Kidney tubule cell (primary cell): ENCODE data around the gene PNMA1.
A peak's percentile ranks its signal among the peaks of the same experiment; 100 is the strongest.
"Not testable (repeated sequence)": the region's sequence is repeated elsewhere in the genome, so short reads cannot be mapped to it uniquely, and the experiment has no call there.

Source experiments
- DNase-seq: peaks from one replicate; pipeline ENCODE4 v3.0.0-alpha.2; 2018; ENCODE audit warnings: low spot score

The PNMA1 gene

DNA sequence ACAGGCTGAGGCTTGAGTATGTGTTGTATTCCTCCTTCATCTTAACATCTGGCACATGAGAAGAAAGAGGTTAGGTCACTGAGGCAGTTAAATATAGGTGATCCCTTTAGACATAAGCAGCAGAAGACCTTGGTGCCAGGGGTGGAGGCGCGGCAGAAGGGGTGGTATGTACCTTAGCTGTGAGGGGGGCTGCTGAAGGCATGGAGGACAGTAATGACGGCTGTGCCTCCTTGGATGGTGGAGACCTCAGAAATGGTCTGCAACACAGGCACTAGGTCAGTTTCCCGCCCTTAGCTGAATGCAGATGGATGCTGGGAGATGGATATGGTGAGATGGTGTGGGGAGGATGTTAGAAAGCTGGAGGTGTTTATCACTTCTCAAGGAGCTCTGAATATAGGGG lies 1.5 kb upstream of the PNMA1 start:
- DNase-seq: no peak

DNA sequence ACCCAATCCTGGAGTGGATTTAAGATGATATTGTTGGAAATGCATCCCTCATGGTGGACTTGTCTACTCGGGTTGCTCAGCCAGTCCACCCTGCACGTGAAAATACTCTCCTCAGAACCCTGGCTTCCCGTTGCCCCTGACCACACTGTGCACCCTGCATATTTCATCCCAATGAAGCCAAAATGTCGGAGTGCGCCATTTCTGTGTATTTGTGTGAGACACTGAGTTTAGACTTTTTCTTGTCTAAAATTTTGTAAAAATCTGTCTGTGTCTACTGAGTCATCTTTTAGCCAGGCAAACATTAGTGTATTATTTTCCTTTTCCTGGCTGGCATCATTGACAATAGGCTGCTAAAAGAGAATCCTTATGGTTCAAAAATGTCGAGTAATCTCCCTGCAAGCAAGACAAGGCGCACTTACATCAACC lies 485 bp upstream of the PNMA1 start:
- no peak for DNase-seq

DNA sequence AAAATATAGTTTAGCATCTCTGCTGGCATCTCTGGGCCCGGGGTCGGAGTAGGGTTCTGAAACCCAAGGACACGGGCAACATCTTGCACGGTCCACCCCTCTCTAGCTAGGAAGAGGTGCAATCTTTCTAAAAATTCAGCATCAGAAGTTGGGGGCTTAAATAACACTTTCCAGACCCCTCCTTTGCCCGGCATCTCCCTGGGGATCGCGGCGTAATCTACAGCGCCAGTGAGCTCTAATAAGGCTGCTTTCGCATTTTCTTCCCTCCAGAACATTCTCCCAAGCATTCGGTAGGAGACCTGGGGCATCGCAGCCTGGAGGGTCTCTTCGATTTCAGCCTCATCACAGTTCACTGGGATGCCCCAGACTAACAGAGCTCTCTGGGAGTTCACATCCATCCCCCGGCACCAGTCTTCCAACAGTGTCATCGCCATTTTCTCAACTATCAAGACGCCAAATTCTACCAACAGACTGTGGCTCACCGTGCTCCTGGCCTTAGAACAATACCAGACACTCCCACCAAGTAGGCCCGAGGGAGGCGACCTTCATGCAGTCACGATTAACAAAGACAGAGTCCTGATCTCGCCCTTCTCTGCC lies 880 bp downstream of the PNMA1 start:
- DNase-seq: no peak

DNA sequence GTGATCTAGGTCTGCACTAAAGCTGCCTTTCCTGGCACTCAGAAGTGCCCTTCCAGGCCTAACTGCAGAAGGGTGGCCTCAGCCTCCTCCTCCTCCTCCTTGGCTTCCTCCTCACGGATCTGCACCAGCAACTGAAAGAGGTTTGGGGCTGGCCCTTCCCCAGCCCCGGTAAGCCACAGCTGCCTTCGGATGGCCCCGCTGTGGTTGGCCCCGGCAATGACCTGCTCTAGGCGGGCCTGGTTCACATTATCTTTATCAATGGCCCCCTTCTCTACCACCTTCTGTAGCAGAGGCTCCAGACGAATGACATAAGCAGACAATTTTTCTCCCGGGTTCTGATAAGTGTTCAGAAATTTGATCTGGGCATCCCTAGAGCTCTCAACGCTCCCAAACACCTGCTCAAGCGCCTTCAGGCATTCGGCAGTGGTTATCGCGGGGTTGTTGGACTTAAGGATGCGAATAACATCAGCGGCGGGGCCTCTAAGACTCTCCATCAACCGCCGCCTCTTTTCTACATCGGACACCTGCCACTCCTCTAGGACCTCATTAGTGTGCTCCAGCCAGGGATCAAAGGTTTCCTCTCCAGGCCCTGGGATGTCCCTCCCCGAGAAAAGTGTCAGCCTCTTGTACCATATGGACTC lies 1.5 kb downstream of the PNMA1 start:
- peak; percentile 45 for DNase-seq

DNA sequence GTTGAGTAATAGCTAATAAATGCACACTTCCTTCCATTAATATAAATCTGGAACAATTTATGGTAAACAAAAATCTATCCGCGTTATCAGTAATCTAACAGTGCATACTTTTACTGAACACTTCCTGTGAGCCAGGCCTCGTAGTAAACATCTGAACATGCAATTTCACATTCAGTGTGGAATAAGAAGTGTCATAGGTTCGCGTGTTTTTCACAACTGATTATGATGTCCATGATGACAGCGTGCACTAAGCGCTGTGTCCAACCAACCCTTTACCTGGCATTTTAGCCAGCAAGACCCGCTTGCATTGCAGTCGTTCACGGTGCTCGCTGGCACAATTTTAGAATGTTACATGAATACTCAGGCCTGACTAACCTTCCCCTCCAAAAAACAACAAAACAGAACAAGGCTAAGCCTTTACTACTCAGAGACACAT lies 2.1 kb downstream of the PNMA1 start:
- no peak for DNase-seq

DNA sequence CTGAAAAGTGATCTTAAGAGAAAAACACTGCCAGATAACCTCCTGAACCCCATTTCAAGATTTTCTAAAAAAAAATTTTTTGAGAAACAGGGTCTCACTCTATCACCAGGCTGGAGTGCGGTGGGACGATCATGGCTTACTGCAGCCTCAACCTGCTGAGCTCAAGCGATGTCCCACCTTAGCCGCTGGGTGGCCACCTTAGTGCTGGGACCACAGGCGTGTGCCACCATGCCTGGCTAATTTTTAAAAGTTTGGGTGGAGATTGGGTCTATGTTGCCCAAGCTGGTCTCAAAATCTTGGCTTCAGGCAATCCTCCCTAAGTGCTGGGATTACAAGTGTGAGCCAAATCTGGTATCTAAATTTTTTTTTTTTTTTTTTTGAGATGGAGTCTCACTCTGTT lies 3.4 kb downstream of the PNMA1 start:
- no peak for DNase-seq

DNA sequence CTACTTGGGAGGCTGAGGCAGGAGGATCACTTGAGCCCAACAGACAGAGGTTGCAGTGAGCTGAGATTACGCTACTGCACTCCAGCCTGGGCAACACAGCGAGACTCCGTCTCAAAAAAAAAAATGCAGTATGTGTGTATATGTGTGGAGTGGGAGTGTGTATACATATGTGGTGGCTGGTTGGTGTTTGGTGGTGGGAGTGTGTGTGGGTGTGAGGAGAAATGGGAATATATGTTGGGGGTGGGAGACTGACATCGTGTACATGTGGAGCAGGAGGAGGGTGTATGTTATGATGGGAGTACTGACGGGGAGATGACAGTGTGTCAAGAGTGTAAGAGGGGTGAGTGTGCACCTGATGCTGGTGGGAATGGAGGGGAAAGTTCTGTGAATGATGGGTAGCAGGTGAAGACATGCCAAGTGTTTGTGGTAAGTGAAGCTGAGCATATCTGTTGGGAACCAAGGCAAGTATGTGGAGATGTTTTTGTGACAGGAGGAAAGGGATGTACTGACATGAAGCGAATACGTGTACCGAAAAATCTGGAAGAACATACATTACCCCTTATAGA lies 4.2 kb downstream of the PNMA1 start:
- no peak for DNase-seq

DNA sequence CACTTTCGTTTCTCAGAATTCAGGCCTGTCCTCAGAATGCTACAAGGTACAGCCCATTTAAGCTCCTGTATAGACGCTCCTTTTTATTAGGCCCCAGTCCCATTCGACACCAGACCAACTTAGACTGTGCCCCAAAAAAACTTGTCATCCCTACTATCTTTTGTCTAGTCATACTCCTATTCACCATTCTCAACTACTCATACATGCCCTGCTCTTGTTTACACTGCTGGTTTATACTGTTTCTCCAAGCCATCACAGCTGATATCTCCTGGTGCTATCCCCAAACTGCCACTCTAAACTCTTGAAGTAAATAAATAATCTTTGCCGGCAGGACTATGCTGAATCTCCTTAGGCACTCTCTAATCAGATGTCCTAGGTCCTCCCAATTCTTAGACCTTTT lies 6.1 kb downstream of the PNMA1 start:
- not testable (repeated sequence) for DNase-seq

DNA sequence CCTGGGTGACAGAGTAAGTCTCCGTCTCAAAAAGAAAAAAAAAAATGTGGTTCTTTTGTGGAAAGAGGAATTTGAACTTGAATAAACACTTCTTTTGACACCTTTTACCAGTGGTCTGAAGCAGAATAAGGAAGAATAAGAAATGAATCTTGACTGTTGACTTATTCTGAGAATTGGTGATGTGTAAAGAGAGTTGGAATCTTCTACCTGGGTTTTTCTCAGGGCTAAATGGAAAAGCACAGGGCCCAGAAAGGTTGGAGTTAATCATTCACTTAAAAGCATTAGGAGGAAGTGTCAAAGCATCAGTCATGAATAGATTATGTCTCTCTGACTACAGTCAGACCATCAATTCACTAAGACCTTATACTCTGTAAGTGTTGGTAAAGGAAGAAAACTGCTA lies 13.9 kb downstream of the PNMA1 start:
- peak; percentile 90 for DNase-seq

DNA sequence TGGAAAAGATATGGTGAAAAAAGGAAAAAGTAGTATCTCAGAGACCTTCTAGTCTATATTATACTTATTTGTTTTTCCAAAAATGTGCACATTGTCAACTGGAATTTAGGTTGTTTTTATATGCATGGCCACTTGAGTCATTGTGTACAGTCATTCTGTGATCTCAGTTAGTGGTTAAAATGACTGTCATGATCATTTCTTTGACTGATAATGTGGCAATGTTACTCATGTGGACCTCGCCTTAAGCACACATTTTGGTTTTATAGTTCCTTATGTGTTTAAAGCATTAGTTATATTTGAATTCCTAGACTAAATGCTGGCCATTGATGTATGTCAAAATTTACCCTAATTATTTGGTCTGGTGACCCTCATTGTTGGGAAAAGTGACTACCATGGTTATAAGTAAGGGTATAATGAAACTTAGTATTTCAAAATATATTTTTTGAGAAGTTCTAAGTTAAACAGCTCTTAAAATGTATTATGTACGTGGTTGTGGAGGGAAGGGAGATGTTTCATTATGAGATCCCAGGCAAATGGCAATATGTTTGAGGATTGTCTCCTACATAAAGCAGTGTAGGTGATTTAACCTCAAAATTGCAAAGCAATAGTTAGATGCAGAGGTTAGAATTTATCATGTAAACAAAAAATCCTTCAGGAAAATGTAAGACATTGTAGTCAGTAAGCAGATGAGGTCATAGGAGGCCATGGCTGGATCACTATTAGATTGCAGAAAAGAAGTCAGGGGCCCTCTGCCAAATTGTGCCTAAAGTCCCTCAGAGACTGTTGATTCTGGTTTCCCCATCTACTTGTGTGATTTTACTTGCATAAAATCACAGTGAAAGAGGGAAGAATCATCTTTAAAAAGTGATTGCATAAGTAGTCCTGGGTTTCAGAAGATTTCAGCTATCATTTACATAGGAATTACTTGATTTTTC lies 17.5 kb downstream of the PNMA1 start:
- DNase-seq: peak; percentile 85

DNA sequence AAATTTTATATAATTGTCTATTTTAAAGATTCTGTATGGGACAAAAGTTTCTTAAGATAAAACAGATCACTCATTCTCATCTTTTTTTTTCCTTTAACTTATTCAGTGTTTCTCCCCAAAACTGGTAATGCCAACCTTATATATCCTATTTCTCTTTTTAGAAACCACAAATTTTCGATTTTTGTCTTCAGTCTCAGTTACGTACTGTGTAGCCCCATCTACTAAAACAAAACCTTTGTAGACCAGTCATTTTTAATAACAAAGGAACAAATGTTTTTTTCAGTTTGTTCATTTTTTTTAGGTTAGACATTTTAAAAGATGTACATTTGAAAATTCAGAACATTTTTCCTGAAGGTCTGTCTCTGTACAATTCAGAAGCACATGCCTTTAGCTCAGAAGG lies 18.2 kb downstream of the PNMA1 start:
- DNase-seq: no peak

DNA sequence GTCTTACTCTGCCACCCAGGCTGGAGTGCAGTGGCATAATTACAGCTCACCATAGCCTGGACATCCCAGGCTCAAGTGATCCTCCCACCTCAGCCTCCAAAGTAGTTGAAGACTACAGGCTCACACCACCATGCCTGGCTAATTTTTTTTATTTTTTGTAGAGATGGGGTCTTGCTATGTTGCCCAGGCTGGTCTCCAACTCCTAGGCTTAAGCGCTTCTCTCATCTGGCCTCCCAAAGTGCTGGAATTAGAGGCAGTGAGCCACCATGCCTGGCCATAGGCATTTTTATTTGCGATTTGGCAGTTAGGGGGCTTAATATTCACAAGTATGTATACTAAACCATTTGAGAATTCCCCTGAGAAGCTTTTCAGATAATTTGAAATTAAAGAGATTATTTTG lies 19.1 kb downstream of the PNMA1 start:
- no peak for DNase-seq

DNA sequence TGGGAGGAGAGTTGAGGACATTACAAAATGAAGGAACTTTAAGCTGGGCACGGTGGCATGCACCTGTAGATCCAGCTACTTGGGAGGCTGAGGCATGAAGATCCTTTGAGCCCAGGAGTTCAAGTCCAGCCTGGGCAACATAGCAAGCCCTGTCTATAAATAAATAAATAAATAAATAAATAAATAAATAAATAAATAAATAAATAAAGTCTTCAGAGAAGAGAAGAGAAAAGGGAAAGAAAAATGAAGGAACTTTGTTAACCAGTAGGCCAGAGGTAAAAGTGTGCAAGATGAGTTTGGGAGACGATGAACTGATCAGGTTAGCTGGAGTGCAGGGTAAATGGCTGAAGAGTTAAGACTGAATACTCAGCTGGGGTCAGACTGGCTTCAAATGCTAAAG lies 20.1 kb downstream of the PNMA1 start:
- no peak for DNase-seq

DNA sequence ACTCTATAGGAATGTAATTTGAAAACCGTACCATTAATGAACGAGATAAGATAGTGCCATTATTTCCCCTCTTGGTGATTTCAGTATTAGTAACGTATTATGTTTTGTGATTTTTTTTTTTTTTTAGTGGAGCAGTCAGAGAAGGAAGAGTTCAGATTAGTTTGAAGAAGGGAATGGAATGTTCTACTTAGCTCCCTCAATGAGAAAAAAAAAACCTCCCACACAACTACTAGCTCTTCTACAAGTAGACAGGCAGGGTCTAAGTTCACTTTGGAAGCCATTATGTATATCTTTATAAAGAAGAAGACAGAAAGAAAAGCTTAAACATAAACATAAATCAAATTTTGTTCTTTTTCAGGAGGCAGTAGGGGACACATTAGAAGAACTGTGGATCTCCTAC lies 27.3 kb downstream of the PNMA1 start:
- DNase-seq: no peak

DNA sequence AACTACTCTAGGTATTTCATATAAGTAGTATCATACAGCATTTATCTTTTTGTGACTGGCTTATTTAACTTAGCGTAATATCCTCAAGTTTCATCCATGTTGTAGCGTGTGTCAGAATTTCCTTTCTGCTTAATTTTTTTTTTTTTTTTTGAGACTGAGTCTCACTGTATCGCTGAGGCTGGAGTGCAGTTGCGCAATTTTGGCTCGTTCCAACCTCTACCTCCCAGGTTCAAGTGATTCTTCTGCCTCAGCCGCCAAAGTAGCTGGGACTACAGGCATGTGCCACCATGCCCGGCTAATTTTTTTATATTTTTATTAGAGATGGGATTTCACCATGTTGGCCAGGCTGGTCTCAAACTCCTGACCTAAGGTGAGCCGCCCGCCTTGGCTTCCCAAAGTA lies 28.9 kb downstream of the PNMA1 start:
- DNase-seq: no peak

DNA sequence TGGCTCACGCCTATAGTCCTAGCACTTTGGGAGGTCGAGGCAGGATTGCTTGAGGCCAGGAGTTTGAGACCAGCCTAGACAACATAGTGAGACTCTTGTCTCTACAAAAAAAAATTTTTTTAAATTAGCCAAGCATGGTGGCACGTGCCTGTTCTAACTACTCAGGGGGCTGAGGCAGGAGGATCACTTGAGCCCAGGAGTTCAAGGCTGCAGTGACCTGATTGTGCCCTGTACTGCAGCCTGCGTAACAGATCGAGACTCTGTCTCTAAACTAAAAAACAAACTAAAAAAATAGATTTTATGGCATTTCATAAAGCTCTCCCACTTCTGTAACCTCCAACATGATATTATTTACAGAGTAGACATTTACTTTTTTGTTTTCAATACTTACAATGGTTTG lies 29.6 kb downstream of the PNMA1 start:
- DNase-seq: no peak

DNA sequence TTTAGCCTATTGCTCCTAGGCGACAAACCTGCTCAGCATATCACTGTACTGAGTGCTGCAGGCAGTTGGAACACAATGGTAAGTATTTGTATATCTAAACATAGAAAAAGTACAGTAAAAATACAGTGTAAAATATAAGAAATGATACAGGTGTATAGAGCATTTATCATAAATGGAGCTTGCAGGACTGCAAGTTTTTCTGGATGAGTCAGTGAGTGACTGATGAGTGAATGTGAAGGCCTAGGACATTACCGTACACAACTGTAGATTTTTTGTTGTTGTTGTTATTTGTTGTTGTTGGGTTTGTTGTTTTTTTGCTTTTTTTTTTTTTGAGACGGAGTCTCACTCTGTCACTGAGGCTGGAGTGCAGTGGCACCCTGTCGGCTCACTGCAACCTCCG lies 33.4 kb downstream of the PNMA1 start:
- no peak for DNase-seq

DNA sequence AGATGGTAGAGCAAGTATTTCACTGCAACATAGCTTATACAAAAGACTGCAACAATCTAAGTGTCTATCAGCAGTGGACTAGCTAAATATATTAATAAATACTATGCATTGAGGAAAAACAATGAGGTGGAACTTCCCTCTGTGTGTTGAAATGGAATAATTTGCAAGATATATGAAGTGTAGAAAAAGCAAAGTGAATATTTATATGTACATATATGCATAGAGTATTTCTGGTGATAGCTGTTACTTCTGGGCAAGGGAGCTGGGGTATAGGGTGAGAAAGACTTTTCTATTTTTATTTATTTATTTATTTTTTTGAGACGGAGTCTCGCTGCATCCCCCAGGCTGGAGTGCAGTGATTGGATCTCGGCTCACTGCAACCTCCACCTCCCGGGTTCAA lies 35.5 kb downstream of the PNMA1 start:
- no peak for DNase-seq

DNA sequence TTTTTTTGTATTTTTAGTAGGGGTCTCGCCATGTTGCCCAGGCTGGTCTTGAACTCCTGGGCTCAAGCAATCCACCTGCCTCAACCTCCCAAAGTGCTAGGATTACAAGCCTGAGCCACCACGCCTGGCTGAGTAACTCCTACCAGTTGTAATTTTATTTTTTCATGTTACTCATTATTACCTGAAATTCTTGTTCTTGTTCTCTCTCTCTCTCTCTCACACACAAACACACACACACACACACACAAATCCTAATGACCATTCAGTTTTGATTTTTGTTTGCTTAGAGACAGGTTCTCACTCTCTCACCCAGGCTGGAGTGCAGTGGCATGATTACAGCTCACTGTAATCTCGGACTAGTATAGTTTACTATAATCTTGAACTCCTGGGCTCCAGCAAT lies 39.2 kb downstream of the PNMA1 start:
- no peak for DNase-seq

DNA sequence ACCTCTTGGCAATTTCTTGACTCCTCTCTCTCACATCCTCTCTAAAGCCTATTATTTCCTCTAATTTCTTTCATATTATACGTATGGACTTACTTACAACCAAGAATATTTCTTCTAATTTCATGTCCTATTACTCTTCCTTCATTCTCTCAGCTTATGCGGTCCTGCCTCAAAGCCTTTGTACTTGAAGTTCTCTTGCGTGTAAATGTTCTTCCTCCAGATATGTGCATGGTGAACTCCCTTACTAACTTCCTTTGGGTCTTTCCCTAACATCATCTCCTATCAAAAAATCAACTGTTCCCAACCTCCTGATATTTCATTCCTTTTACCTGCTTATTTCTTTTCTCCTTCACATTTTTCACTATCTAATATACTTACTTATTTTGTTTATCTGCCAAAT lies 46.3 kb downstream of the PNMA1 start:
- no peak for DNase-seq

DNA sequence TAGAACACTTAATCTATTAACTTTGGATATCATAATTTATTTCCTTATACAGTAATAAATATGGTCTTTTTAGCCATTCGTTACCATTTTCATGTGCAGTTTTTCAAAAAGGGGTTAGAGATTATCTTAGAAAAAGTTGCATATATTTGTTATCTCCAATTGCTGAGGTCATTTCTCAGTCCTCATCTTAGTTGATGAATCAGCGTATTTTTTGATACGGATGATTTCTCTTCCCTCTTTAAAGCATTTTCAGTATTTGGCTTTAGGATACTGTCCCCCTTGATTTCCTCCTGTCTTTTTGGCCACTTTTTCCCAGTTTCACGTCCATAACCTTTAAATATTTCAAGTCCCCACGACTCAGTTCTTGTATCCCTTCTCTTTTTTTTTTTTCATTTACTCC lies 47.6 kb downstream of the PNMA1 start:
- no peak for DNase-seq

DNA sequence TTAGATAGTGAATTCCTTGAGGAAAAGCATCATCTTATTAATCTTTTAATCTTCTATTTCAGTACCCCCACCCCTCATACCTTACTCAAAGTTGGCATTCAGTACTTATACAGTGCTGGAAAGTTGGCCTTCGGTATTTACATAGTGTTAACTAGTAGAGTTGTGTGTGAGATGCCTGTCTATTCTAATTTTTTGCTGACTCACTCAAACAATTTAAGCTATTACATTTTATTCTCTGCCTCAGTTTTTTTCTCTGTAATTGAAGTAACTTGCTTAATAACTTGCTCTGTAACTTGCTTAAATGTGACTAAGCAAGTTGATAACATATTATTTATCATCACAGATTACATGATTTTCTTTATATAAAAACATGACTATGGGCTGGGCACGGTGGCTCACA lies 49.1 kb downstream of the PNMA1 start:
- no peak for DNase-seq
